Caco-2 (cell line): Measurements from ENCODE around the gene CLIP3. TPM values are rescaled to one million over a fixed set of nuclear protein-coding genes. Genes with fewer than 3 reads are reported as not detected.

Experiments
- BruUV-seq: library from RNA; stranded (reverse); fragments of 400-500 nt; replicated peaks from 2 replicates; lab custom pipeline; 2021; lab: Mats Ljungman, UMichigan
- CTCF ChIA-PET: fragments of 300-600 bp; sonication (Branson Sonifier 250); formaldehyde crosslinking; loops from one replicate; lab custom pipeline; 2022; ENCODE audit warnings: antibody characterized with exemption; lab: Charles Lee
- POLR2A ChIA-PET: fragments of 300-600 bp; sonication (Branson Sonifier 250); formaldehyde crosslinking; loops from one replicate; lab custom pipeline; 2022; ENCODE audit warnings: antibody characterized with exemption; lab: Charles Lee
- DNase-seq, 2 experiments: peaks; one replicate each; pipeline versions ENCODE4 v3.0.0 to v3.0.0-alpha.2; 2020 to 2022
- H3K27me3 ChIP-seq: replicated peaks from 2 replicates; pipeline ENCODE4 v1.6.0; 2011; ENCODE audit warnings: low read length; ENCODE audit not compliant: control insufficient read depth, insufficient read depth
- H3K36me3 ChIP-seq: 2 replicates; pipeline ENCODE4 v1.5.1; 2011; ENCODE audit warnings: low read length; ENCODE audit not compliant: control insufficient read depth, insufficient read depth
- H3K4me1 ChIP-seq: fragments of 250-450 bp; sonication (Bioruptor Pico); 2 replicates; pipeline ENCODE4 v1.5.1; 2020; ENCODE audit warnings: mild to moderate bottlenecking
- H3K4me3 ChIP-seq: 2 replicates; pipeline ENCODE4 v1.5.1; 2011; ENCODE audit warnings: low read depth, mild to moderate bottlenecking, control low read depth, low read length
- H3K9me3 ChIP-seq: fragments of 250-450 bp; sonication (Bioruptor Pico); 2 replicates; pipeline ENCODE4 v1.5.1; 2020; ENCODE audit warnings: mild to moderate bottlenecking, moderate library complexity
- H3K27ac Mint-ChIP-seq: one replicate; pipeline ENCODE4 v1.8.0; 2022; ENCODE audit warnings: mixed read lengths; ENCODE audit not compliant: unreplicated experiment
- H3K27me3 Mint-ChIP-seq: one replicate; pipeline ENCODE4 v1.8.0; 2022; ENCODE audit warnings: mixed read lengths; ENCODE audit not compliant: insufficient read depth, unreplicated experiment
- H3K36me3 Mint-ChIP-seq: one replicate; pipeline ENCODE4 v1.8.0; 2022; ENCODE audit warnings: mild to moderate bottlenecking, mixed read lengths; ENCODE audit not compliant: insufficient read depth, unreplicated experiment
- H3K4me1 Mint-ChIP-seq: one replicate; pipeline ENCODE4 v1.8.0; 2022; ENCODE audit warnings: low read depth, mixed read lengths; ENCODE audit not compliant: unreplicated experiment
- H3K4me3 Mint-ChIP-seq: one replicate; pipeline ENCODE4 v1.8.0; 2022; ENCODE audit warnings: mild to moderate bottlenecking, moderate library complexity, mixed read lengths; ENCODE audit not compliant: unreplicated experiment
- H3K9me3 Mint-ChIP-seq: one replicate; pipeline ENCODE4 v1.8.0; 2022; ENCODE audit warnings: mixed read lengths; ENCODE audit not compliant: unreplicated experiment
- CTCF ChIP-seq, 2 experiments: fragments of 200-600 bp in 1 of 2; IDR thresholded peaks; 1 replicate in 1 of 2; 2 replicates in 1 of 2; pipeline versions ENCODE4 v1.5.1 to v1.8.0; 2011 to 2022; ENCODE audit warnings: antibody characterized with exemption in 1 of 2, control low read depth in 1 of 2, inconsistent platforms in 1 of 2, low read depth in 1 of 2, low read length in 1 of 2, mild to moderate bottlenecking in 1 of 2, moderate library complexity in 1 of 2; ENCODE audit not compliant: insufficient read depth in 1 of 2, severe bottlenecking in 1 of 2, unreplicated experiment in 1 of 2
- intact Hi-C: fragments of 100-400 bp; cut with micrococcal nuclease; formaldehyde crosslinking; loops from one replicate; pipeline ENCODE4 v1.10.0; 2022; ENCODE audit not compliant: unreplicated experiment
- total RNA-seq: library from RNA; stranded (reverse); gene quantifications from 2 replicates; pipeline ENCODE4 v1.2.3, GENCODE V29; 2022

CLIP3 gene
- total RNA-seq, 1 experiment from 2014 or later, result 1.7 TPM

GRCh38 chr19:36064826-36065225 lies 32.2 kb upstream of the CLIP3 start:
- Histone ChIP-seq H3K9me3 (no peaks in the 10 kb centered on the region), H3K27me3 (no peaks in the 10 kb centered on the region), H3K4me1 (no peaks in the 10 kb centered on the region), H3K4me3 (no peak overlapping the region), H3K36me3 (peaks cover 2% of the 10 kb centered on the region; the same call in 1 of the 2 replicates)
- Mint-ChIP-seq H3K36me3 (peaks cover 75% of the 10 kb centered on the region), H3K9me3 (no peaks in the 10 kb centered on the region), H3K27me3 (no peaks in the 10 kb centered on the region), H3K4me3 (no peak overlapping the region), H3K4me1 (no peaks in the 10 kb centered on the region), H3K27ac (no peak overlapping the region)
- ChIA-PET POLR2A (no interaction called here), CTCF (no interaction called here)
- TF ChIP-seq CTCF (IDR thresholded peaks at IDR 0.05; ENCODE audit: insufficient read depth in 1 of 2, low read depth in 1 of 2, low read length in 1 of 2, severe bottlenecking in 1 of 2, unreplicated experiment in 1 of 2), result no peak
- no peak for DNase-seq
- intact Hi-C loops, result no loop called here
- BruUV-seq, result no TSS peak

- H3K4me3 ChIP-seq, result no peak overlapping the region
- no peaks in the 10 kb centered on the region for H3K9me3 ChIP-seq
- H3K4me3 Mint-ChIP-seq, result no peak overlapping the region
- ChIA-PET CTCF (interaction anchor here (1.4 kb wide), 1 partner anchor 20 kb away, joined by 3 read pairs; no protein-coding TSS in a partner anchor), POLR2A (interaction anchor here (0.7 kb wide), 1 partner anchor 175 kb away, joined by 3 read pairs; no protein-coding TSS in a partner anchor)
- H3K4me1 Mint-ChIP-seq, result peaks cover 18% of the 10 kb centered on the region
- peaks cover 65% of the 10 kb centered on the region for H3K36me3 Mint-ChIP-seq
- H3K9me3 Mint-ChIP-seq, result no peaks in the 10 kb centered on the region
- no peaks in the 10 kb centered on the region for H3K27me3 Mint-ChIP-seq
- no peak for DNase-seq
- H3K27ac Mint-ChIP-seq, result no peak overlapping the region
- peaks cover 2% of the 10 kb centered on the region; the same call in 1 of the 2 replicates for H3K36me3 ChIP-seq
- BruUV-seq, result no TSS peak
- intact Hi-C loops, result no loop called here
- no peaks in the 10 kb centered on the region for H3K27me3 ChIP-seq
- H3K4me1 ChIP-seq, result peaks cover 14% of the 10 kb centered on the region; the same call in 1 of the 2 replicates
- TF ChIP-seq CTCF (IDR thresholded peaks at IDR 0.05; ENCODE audit: insufficient read depth in 1 of 2, low read depth in 1 of 2, low read length in 1 of 2, severe bottlenecking in 1 of 2, unreplicated experiment in 1 of 2), result no peak
These were observed 28.7 kb upstream of the CLIP3 start for GRCh38 chr19:36061367-36061766.

GRCh38 chr19:36060430-36060829 lies 27.8 kb upstream of the CLIP3 start:
- H3K9me3 Mint-ChIP-seq, result no peaks in the 10 kb centered on the region
- H3K27me3 ChIP-seq, result no peaks in the 10 kb centered on the region
- peaks cover 22% of the 10 kb centered on the region for H3K4me1 Mint-ChIP-seq
- peak in 1 of 2 experiments; percentile 46 for DNase-seq
- H3K4me3 ChIP-seq, result no peak overlapping the region
- peaks cover 59% of the 10 kb centered on the region for H3K36me3 Mint-ChIP-seq
- TF ChIP-seq CTCF (IDR thresholded peaks at IDR 0.05; ENCODE audit: insufficient read depth in 1 of 2, low read depth in 1 of 2, low read length in 1 of 2, severe bottlenecking in 1 of 2, unreplicated experiment in 1 of 2), result peak; percentile 44 to 66
- peaks cover 22% of the 10 kb centered on the region; the same call in 1 of the 2 replicates for H3K4me1 ChIP-seq
- intact Hi-C loops, result loop anchor here (1.0 kb wide), 1 partner anchor 110 kb away; no protein-coding TSS in a partner anchor
- no peaks in the 10 kb centered on the region for H3K36me3 ChIP-seq
- H3K4me3 Mint-ChIP-seq, result no peak overlapping the region
- BruUV-seq, result no TSS peak
- CTCF ChIA-PET, result interaction anchor here (0.6 to 1.4 kb wide), 3 partner anchors 19 to 1333 kb away, joined by 3 read pairs; no protein-coding TSS in a partner anchor
- no peaks in the 10 kb centered on the region for H3K27me3 Mint-ChIP-seq
- POLR2A ChIA-PET, result no interaction called here
- H3K27ac Mint-ChIP-seq, result no peak overlapping the region
- no peaks in the 10 kb centered on the region for H3K9me3 ChIP-seq
